ENCODE measurements around the gene ZFYVE28.

The ZFYVE28 gene

GRCh38 chr4:2451821-2452785 lies 33.7 kb upstream of the ZFYVE28 start:
- no peak for TF ChIP-seq JUND (IDR thresholded peaks at IDR 0.05; ENCODE audit: low read depth)
- DNase-seq (ENCODE audit: low read depth in 1 of 2, low spot score in 1 of 2), result no peak
- in situ Hi-C loops (cut with HindIII; ENCODE audit: low pct_unique_long_range_greater_than_20kb, low sequenced_read_pairs), result no loop called here

GRCh38 chr4:2451036-2451520 lies 32.6 kb upstream of the ZFYVE28 start:
- no peak for TF ChIP-seq JUND (IDR thresholded peaks at IDR 0.05; ENCODE audit: low read depth)
- no peak for DNase-seq (ENCODE audit: low read depth in 1 of 2, low spot score in 1 of 2)
- in situ Hi-C loops (cut with HindIII; ENCODE audit: low pct_unique_long_range_greater_than_20kb, low sequenced_read_pairs), result no loop called here

GRCh38 chr4:2450394-2451035 lies 32.1 kb upstream of the ZFYVE28 start:
- no peak for TF ChIP-seq JUND (IDR thresholded peaks at IDR 0.05; ENCODE audit: low read depth)
- DNase-seq (ENCODE audit: low read depth in 1 of 2, low spot score in 1 of 2), result no peak
- in situ Hi-C loops (cut with HindIII; ENCODE audit: low pct_unique_long_range_greater_than_20kb, low sequenced_read_pairs), result no loop called here

GRCh38 chr4:2449511-2450392 lies 31.3 kb upstream of the ZFYVE28 start:
- TF ChIP-seq JUND (IDR thresholded peaks at IDR 0.05; ENCODE audit: low read depth), result no peak
- no peak for DNase-seq (ENCODE audit: low read depth in 1 of 2, low spot score in 1 of 2)
- in situ Hi-C loops (cut with HindIII; ENCODE audit: low pct_unique_long_range_greater_than_20kb, low sequenced_read_pairs), result no loop called here

GRCh38 chr4:2449051-2449450 lies 30.6 kb upstream of the ZFYVE28 start:
- in situ Hi-C loops (cut with HindIII; ENCODE audit: low pct_unique_long_range_greater_than_20kb, low sequenced_read_pairs), result no loop called here
- no peak for TF ChIP-seq JUND (IDR thresholded peaks at IDR 0.05; ENCODE audit: low read depth)
- no peak for DNase-seq (ENCODE audit: low read depth in 1 of 2, low spot score in 1 of 2)

- TF ChIP-seq JUND (IDR thresholded peaks at IDR 0.05; ENCODE audit: low read depth), result no peak
- no peak for DNase-seq (ENCODE audit: low read depth in 1 of 2, low spot score in 1 of 2)
- in situ Hi-C loops (cut with HindIII; ENCODE audit: low pct_unique_long_range_greater_than_20kb, low sequenced_read_pairs), result no loop called here
These were observed 30.1 kb upstream of the ZFYVE28 start for GRCh38 chr4:2448589-2448988.

GRCh38 chr4:2446656-2447564 lies 28.5 kb upstream of the ZFYVE28 start:
- in situ Hi-C loops (cut with HindIII; ENCODE audit: low pct_unique_long_range_greater_than_20kb, low sequenced_read_pairs), result no loop called here
- no peak for TF ChIP-seq JUND (IDR thresholded peaks at IDR 0.05; ENCODE audit: low read depth)

GRCh38 chr4:2445571-2445970 lies 27.1 kb upstream of the ZFYVE28 start:
- in situ Hi-C loops (cut with HindIII; ENCODE audit: low pct_unique_long_range_greater_than_20kb, low sequenced_read_pairs), result no loop called here
- TF ChIP-seq JUND (IDR thresholded peaks at IDR 0.05; ENCODE audit: low read depth), result no peak
- DNase-seq (ENCODE audit: low read depth in 1 of 2, low spot score in 1 of 2), result no peak

More at GRCh38 chr4:2446656-2447564, 28.5 kb upstream of the ZFYVE28 start:
- no peak for DNase-seq (ENCODE audit: low read depth in 1 of 2, low spot score in 1 of 2)

GRCh38 chr4:2445130-2445529 lies 26.7 kb upstream of the ZFYVE28 start:
- in situ Hi-C loops (cut with HindIII; ENCODE audit: low pct_unique_long_range_greater_than_20kb, low sequenced_read_pairs), result no loop called here
- no peak for DNase-seq (ENCODE audit: low read depth in 1 of 2, low spot score in 1 of 2)
- no peak for TF ChIP-seq JUND (IDR thresholded peaks at IDR 0.05; ENCODE audit: low read depth)

- DNase-seq (ENCODE audit: low read depth in 1 of 2, low spot score in 1 of 2), result no peak
- in situ Hi-C loops (cut with HindIII; ENCODE audit: low pct_unique_long_range_greater_than_20kb, low sequenced_read_pairs), result no loop called here
- TF ChIP-seq JUND (IDR thresholded peaks at IDR 0.05; ENCODE audit: low read depth), result no peak
These were observed 25.7 kb upstream of the ZFYVE28 start for GRCh38 chr4:2443956-2444740.

Data from T47D (cell line).